ENCODE results near the gene SMIM45.

The SMIM45 gene

DNA sequence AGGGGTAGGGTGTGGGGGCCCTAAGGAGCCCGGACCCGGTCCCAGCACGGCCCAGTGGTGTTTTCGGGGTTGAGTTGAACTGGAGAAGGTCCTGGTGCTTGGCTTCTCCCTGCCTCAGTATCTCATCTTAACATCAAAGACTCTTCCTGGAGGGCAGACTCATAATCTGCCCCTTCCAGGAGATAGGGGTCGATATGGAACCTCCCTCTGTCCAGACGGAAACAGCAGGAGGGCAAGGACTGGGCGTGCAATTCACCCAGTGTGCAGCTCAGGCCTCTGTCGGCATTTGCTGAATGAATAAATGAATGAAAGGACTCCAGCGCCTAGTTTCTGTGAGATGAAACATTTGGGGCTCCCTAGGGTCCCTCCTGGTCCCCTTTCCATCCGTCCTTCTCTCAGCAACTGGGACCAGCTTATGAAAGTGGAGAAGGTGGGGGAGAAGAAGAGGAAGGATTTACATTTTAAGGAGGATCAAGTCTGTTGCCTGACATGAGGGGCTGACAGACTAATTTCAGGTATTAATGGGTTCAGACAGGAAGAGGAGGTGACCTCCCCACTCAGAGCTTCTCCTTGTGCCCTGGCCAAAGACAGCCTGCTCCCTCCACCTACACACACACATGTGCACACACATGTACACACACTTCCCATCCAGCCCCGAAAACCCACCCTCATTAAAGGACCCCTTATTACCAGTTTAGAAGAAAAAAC lies 36.0 kb upstream of the SMIM45 start:
- DNase-seq: no peak

DNA sequence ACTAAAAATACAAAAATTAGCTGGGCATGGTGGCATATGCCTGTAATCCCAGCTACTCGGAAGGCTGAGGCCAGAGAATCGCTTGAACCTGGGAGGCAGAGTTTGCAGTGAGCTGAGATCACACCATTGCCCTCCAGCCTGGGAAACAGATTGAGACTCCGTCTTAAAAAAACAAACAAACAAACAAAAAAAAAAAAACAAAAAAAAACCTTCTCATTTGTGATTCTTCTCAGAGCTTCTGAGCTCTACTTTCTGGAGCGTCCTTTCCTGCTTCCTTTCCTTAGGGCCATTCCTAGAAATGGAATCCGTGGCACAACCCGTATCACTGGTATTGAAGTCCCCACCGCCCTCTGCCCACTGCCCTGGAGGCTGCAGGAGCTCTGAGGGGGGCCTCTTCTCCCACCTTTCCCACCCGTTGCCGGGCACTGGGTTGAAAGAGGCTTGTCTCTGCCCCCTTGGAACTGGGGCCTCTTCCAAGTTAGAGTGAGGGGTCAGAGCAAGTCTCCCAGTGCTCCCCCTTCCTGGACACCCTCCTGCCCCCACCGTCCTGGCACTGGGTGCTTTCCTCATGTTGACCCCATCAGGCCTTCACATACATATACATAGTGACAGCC lies 35.1 kb upstream of the SMIM45 start:
- DNase-seq: no peak

DNA sequence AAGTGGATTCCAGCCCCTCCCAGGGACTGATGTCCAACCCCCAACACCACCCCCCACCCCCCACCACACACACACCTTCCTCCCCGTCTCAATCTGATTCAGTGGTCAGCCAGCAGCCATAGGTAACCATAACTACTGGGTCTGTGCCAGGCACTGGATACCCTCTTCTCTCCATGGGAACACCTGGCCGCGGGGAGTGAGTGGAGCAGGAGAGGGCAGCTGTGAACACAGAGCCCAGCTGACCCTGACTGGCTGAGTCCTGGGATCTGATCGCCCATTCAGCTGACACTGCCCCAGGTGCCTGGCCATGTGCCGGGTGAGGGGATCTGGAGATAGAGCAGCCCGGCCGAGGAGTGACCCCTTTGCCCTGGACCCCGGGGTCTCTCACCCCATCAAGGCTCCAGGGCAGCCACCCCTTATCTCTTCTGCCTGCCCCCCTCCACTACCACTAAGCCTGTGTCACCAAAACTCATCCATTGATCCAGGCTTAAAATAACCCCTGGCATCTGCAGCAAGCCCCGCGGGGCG lies 34.5 kb upstream of the SMIM45 start:
- no peak for DNase-seq

DNA sequence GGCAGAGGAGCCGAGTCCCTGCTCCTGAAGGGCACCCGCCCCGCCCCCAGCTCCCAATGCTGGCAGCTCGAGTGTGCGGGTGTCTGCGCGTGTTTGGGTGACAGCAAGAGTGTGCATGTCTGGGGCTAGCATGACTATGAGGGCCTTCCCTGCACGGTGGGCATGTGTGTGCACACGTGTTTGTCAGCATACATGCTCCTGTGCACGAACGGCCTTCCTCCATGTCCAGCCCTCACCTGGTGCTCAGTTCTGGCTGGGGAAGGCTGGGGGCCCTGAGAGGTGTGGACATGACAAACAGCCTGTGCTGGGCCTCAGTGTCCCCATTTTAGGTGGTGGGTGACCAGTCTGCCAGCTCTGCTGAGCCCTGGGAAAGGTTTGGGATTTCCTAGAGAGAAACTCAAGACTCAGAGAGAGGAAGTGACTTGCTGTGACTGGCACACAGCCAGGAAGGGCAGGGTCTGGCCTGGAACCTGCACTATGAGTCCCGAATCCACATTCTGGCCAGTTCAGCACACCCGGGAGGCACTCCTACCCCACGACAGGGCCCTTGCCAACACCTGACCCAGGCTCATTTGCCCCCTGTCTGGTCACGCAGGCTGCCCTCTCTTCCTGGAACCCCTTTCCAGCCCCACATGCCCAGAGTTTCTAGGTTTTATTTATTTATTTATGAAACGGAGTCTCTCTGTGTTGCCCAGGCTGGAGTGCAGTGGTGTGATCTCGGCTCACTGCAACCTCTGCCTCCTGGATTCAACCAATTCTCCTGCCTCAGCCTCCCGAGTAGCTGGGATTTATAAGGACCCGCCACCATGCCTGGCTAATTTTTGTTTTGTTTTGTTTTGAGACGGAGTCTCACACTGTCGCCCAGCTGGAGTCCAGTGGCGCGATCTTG lies 33.8 kb upstream of the SMIM45 start:
- DNase-seq: no peak

DNA sequence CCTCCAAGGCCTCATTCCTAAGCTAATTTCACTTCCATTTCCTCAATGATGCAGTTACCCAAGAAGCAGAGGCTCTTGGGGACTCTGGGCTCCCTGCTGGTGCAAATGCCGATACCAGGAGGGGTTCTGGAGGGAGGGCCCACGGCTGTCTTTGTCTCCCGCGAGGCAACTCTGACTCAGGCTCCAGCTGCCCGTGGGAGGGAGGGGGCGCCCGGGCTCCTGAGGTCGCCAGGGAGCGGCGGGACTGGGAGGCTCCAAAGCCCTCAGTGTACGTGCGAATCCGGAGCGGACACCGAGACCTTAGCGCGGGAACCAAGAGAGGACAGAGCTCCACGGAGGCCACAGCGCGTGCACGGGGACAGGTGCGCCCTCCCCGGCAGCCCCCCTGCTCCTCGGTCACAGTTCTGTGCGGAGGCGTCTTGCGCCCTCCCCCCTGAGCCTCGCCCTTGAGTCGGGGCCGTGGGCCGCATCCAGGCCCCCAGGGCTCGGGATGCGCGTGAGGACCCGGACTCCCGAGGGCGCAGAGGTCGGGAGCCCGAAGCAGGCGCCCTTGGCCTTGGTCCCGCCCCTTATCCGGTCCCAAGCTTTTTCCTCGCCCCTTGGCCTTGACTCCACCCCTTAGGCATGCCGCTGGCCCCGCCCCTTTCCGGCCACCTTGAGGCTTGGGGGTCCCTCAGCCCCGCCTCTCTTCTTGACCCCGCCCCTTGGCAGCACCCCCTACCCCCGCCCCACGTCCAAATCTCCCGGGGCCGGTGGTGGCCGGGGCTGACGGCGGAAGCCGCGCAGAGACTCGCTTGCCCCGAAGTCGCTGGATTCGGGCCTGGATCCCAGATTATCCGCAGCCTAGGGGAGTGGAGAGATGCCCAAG lies 32.4 kb upstream of the SMIM45 start:
- no peak for DNase-seq

DNA sequence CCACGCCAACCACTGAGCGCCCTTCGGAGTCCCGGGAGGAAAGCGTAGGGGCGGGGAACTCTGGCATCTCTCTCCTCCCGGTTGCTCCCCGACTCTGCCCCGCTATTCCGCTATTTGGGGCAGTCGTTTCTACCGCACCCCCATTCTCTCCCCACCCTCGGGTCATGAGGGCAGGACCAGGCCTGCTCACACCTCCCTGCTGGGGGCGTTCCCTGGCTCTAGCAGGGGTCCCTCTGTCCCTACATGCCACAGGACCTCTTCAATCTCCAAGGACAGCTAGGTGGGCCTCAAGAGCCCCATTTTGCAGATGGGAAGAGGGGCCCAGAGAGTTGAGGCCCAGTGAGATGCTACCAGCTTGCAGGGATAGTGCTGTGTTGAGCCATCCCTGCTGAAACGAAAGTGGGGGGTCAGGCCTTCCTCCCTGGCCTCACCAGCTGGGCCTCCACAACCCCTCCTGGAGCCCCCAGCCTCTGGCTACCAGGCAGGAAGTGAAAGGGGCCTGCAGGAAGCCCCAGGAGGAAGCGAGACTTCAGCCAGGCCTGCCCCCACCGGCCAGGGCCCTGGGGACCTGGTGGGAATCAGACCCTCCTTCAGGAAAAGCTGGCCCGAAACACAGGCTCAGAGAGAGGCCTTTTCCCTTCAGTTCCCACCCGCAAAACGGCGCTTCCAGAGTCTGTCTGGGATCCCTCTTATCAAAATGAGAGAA lies 31.5 kb upstream of the SMIM45 start:
- no peak for DNase-seq

DNA sequence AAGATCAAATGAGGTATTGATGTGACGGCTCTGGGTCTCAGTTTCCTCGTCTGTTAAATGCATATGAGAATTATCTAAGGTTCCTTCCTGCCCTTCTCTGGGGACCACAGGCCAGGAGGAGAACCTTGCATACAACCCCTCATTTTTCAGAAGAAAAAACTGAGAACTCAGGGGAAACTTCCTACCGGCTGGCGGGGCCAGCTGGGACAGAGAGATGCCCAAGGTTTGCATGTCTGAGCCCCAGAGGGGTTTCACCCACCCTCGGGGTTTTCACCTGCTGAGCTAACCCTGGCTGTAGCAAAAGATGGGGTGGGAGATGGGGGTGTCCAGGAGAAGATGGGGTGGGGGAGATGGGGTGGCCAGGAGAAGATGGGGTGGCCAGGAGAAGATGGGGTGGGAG lies 29.6 kb upstream of the SMIM45 start:
- no peak for DNase-seq

DNA sequence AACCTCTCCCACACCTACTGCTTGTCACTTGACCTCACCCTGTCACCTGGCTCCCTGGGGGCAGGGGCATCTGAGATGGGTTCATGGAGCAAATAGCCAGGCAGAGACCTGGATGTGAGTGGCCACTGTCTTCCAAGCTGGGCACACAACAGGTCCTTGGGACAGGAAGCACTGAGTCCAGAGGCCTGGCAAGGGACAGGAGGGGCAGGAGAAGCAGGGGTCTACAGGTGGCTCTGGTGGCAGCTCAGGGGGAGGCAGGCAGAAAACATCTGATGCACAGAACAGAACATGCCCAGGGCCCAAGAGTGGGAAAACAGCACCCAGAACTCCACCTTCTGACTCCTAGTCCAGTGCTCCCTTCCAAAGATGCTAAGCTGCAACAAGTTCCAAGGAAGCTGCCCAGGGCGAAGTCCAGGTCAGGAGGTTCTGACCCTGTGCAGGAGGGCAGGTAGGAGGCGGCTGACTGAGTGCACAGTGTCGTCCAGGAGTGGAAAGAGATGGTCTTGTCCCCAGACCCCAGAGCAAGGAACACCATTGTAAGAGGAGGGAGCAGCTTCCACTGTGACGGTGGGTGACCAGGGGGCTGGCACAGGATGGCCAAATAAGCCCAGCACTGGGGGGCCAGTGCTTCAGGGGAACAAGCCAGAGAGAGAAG lies 28.9 kb upstream of the SMIM45 start:
- no peak for DNase-seq

DNA sequence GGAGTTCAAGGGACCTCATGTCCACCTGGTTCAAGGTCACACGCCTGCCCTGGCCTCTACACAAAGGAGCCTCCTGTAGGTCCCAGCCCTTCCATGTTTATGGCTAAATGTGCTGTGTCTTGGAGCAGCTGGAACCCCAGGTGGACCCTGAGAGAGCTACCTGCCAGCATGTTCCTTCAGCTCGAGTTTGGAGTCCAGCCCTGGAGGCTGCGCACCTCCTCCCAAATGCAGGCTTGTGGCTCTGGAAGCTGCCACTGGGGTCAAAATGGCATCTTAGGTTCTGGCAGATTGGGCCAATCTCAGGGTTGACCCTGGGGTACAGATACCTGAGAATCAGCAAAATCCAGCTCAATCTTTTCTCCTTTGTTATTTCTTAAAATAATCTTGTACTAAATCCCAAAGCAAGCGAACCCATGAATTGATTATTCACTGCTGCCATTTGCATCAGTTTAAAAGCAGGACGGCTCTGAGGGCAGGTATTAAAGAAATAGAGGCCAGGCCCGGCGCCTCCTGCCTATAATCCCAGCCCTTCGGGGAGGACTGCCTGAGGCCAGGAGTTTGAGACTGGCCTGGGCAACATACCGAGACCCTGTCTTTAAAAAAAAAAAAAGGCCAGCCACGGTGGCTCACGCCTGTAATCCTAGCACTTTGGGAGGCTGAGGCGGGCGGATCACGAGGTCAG lies 28.2 kb upstream of the SMIM45 start:
- no peak for DNase-seq

DNA sequence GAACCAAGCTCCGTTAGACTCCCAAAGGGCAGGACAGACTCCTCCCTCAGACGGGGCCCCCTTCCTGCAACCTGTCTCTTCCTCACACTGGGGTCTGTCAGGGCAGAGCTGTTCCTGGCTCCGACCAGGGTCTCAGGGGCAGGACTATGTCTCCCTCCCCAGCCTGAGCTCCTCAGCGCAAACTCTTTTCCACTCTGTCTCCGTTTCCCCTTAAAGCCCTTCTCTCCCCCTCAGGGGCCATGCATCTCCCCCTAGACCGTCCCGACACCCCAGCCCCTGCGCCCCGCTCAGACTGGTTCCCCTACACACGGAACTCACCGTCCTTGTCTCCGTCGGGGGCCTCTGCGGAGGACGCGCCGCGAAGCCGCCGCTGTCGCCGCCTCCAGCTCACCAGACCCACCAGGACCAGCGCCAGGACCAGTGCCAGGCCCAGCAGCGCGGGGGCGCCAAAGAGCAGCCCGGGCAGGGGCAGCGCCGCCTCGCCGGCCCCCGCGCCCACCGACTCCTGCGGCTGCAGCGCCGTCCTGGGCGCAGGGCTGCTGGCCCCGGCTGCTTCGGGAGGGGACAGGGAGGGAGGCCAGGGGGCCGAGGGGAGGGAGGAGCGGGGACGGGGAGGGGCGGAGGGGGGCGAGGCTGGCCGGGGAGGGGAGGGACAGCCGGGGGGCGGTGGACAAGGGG lies 26.0 kb upstream of the SMIM45 start:
- DNase-seq: no peak

DNA sequence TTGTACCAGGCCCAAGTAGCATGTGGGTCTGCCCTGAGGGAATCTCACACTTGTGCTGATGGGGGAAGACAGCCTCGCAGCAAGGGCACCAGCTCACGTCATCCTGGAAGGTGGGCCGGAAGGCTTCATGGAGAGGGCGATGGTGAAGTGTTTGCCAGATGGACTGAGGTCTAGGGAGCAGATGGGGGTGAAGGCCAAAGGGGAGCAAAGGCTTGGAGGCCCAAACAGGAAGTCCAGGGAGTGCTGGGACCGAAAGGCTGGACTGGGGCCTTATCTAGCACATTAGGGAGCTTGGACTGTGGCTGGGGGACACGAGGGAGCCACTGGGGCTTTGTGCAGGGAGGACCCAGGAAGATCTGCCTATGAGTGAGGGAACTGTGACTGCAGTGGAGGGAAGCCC lies 24.1 kb upstream of the SMIM45 start:
- DNase-seq: no peak

DNA sequence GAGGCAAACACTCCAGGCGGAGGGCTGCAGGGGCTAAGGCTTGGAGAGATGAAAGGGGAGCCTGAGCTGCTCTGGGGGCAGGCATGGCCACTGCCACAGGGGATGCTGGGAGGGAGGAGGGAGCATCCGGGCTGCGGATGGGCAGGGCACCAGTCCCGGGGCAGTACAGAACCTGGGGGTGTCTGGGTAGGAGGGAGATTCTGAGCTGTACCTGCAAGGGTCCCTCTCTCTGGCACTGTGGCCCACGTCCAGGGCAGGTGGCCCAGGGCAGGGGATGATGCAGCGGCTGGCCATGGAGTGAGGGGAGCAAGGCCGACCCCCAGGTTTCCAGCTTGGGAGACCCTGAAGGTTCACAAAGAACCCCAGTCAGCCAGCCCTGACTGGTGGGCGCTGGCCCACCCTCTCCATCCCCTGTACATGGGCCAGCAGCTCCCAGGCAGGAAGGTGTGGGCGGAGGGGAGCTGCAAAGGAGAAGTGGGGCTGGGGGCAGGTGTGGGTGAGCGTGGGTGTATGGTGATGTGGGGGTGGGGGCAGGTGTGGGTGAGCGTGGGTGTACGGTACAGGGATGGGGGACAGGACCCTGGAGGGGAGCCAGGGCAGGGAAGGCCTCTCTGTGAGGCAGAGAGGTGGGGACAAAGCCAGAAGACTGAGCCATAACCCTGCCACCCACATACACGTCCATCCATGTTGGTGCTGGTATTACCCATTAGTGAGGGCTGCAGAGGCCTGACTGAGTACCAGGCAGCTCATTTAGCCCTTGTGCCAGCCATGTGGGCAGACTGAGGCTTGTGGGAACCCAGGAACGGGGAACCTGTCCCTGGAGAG lies 23.1 kb upstream of the SMIM45 start:
- DNase-seq: no peak

DNA sequence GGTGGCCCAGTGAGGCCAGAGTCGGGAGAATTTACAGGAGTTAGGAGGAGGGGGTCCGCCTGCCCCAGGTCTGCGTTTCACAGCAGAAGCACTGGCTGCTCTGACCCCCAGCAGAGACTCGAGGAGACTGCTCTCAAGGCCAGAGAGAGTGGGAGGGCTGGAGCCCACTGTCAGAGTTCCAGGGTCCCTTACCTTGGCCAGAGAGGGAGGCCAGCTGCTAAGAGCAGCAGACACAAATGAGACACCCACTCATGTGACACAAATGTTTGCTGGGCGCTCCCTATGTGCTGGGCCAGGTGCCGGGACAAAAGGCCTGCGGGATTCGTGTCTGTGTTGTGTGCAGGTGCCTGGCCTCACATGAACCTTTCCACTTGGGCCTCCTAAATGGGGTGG lies 22.5 kb upstream of the SMIM45 start:
- no peak for DNase-seq

DNA sequence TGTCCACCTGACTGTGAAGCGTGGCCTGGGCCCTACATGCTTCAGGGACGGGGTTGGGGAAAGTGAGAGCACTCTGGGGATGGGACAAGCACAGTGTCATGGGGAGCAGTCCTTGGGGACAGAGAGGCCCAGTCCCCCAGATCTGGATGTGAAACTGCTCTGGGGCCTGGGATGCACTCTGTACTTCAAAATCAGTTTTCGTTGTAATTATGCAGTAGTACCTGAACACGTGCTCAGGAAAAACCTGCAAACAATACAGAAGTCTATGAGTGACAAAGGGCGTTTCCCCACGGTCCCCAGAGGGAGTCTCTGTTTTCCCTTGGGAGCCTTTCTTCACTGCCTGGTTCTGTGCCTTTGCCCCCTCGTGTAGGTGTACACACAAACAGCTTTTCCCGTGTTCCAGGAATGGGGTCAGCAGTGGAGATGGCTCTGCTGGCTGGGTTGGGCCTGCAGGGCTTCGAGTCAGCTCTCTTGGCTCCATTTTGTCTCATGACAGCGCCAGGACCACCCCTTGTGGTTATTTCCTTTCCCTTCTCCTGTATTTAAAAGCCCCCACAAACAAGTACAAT lies 20.2 kb upstream of the SMIM45 start:
- DNase-seq: no peak

DNA sequence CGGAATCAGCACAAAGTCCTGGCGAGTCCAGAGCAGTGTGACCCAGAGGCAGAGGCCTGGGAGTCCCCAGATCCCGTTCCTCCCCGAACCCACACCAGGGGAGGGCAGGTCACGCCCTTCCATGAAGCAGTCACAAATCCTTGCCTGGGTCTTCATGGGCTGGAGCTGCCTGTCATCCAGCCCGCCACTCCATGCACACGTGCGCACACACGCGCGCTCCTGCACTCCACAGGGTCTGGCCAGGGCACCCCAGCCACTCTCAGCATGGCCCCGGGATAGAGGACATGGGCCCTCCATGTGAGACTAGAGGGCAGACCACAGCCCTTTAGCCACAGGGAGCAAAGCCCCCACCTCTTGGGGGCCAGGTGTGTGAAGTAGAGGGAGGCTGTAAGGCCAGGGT lies 19.6 kb upstream of the SMIM45 start:
- no peak for DNase-seq

DNA sequence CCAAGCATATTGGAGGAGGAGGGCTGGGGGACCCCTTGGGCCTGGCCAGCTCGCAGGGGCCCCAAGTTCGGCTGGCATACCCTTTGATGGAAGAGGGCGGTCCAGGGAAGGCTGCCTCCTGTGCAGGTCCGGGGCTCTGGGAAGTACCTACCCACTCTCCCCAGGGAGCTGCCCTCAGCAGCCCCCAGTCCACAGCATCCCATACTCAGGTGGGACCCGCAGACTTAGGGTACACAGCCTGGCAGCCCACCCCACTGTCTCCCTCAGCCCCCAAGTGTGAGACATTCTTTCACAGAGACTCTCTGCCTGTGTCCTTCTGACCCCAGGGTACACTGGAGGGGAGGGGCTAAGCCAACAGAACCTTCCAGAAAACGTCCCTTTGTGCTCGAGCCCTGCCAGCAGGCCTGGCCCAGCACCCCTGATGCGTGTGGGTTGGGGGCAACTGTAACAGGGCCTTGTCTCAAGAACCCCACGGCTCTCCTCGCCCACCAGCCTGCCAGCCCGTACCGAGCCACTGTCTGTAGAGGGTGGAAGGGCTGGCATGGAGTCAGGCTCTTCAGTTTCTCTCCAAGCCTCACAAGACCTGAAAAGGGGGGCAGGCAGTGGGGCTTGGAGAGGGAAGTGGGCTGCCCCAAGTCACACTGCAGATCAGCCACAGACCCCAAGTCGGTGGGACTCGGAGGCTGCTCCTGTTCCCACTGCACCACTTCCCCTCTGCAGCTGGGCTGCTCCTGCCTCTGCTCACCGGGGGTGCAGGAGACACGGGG lies 18.4 kb upstream of the SMIM45 start:
- DNase-seq: no peak

DNA sequence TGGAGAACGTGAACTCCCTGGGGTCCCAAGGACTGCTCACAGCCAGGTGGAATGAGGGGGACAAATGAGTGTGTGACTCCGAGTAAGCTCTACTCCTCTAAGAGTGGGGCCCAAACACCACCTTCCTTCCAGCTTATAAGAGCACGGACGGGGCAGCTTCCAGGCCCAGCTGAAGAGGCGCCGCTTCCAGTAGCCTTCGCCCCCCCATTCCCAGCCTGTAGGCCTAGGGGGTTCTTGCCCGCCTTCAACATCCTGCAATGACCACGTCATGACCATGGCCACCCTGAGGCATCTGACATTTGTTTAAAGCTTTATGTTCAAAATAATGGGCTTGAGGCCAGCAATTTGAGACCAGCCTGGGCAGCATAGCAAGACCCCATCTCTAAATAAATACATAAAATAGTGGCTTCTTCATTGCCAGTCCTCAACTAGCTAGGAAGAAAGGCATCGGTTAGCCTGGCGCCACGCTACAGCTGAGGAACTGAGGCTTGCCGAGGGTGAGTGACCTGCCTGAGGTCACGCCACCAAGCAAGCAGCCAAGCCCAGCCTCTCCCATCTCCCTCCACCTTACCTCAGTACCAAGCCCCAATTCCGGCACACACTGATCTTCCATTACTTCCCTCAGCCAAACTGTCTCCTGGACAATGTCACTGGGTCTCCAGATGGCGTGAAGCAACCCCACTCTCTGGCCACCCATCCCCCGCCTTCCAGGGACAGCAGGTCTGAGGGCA lies 17.5 kb upstream of the SMIM45 start:
- no peak for DNase-seq

DNA sequence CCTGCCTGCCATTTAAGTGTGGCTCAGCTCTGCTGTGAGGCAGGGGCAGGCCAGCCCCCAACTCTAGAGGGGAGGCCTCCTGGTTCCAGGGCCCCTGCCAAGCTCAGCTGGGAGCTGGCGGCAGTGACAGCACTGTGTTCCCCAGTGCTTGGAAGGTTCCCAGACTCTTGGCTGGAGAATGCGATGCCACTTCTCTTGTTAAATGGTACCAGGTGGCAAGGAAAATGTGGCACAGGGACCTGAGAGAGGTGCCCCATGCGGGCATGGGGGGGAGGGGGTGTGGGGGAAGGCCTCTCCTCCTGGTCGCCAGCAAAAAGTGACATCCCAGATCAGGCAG lies 17.0 kb upstream of the SMIM45 start:
- DNase-seq: no peak

All from NCI-H226 (cell line).